Occipital lobe (tissue), 2 donors: ENCODE results near the gene NFRKB. TPM values are rescaled to one million over a fixed set of nuclear protein-coding genes. Genes with fewer than 3 reads are reported as not detected.

Experiments used
- DNase-seq: peaks from one replicate; lab custom pipeline; 2025; lab: John Stamatoyannopoulos, UW
- total RNA-seq: library from RNA; depleted of rRNA; stranded (reverse); fragments of >200 nt; gene quantifications from one replicate; pipeline ENCODE4 v1.2.3, GENCODE V29; 2014

Gene NFRKB
- total RNA-seq, 1 donor from 2014 or later: 20.9 TPM

GRCh38 chr11:129846508-129847335, 48.7 kb downstream of the NFRKB start:
- no peak for DNase-seq

Other genes with a start within 250 kb of the NFRKB start
- 0.31 TPM for gene TMEM45B, start 79.7 kb downstream of the NFRKB start, total RNA-seq
- gene PRDM10, start 107.3 kb upstream of the NFRKB start, total RNA-seq: 13.6 TPM
- gene APLP2, start 174.3 kb upstream of the NFRKB start, total RNA-seq: 220 TPM